OCI-LY3 (cell line): ENCODE measurements around the gene GDE1.

ENCODE experiments used
- H2AFZ ChIP-seq: fragments of 200-600, 300-600 bp; shearing (Covaris generic); 2 replicates; pipeline ENCODE4 v1.6.0; 2014; ENCODE audit warnings: antibody characterized with exemption, low read depth, low read length
- H3K27ac ChIP-seq: fragments of 200-600, 300-600 bp; sonication (generic); 2 replicates; pipeline ENCODE4 v1.5.1; 2014; ENCODE audit warnings: mild to moderate bottlenecking, low read length, moderate library complexity, mixed read lengths
- H3K27me3 ChIP-seq: fragments of 200-600, 300-600 bp; sonication (generic); 2 replicates; pipeline ENCODE4 v1.6.1; 2014; ENCODE audit warnings: low read depth, low read length, mixed read lengths
- H3K36me3 ChIP-seq: fragments of 200-600, 300-600 bp; sonication (generic); replicated peaks from 2 replicates; pipeline ENCODE3; 2014; ENCODE audit warnings: low read depth, low read length, mixed read lengths
- H3K4me1 ChIP-seq: fragments of 300-600, 200-600 bp; sonication (generic); 2 replicates; pipeline ENCODE4 v1.6.1; 2014; ENCODE audit warnings: low read length, mixed read lengths
- H3K4me2 ChIP-seq: fragments of 200-600, 300-600 bp; sonication (generic); 2 replicates; pipeline ENCODE4 v1.6.1; 2014; ENCODE audit warnings: low read length, mixed read lengths
- H3K4me3 ChIP-seq: fragments of 300-600, 200-600 bp; sonication (generic); 2 replicates; pipeline ENCODE4 v1.5.1; 2014; ENCODE audit warnings: antibody characterized with exemption, mild to moderate bottlenecking, low read length, moderate library complexity
- H3K79me2 ChIP-seq: fragments of 300-600, 200-600 bp; shearing (Covaris generic); 2 replicates; pipeline ENCODE4 v1.6.1; 2014; ENCODE audit warnings: mild to moderate bottlenecking, low read length, mixed read lengths
- H3K9ac ChIP-seq: fragments of 300-600, 200-600 bp; shearing (Covaris generic); 2 replicates; pipeline ENCODE4 v1.6.0; 2014; ENCODE audit warnings: mild to moderate bottlenecking, low read length, moderate library complexity
- H3K9me3 ChIP-seq: fragments of 200-600, 300-600 bp; shearing (Covaris generic); 2 replicates; pipeline ENCODE4 v1.6.1; 2014; ENCODE audit warnings: low read length, mixed read lengths; ENCODE audit not compliant: insufficient read depth
- H4K20me1 ChIP-seq: fragments of 200-600, 300-600 bp; sonication (generic); 2 replicates; pipeline ENCODE4 v1.6.1; 2016; ENCODE audit warnings: low read length, mixed read lengths; ENCODE audit not compliant: insufficient read depth
- EZH2phosphoT487 ChIP-seq: fragments of 200-600 bp; shearing (Covaris generic); IDR thresholded peaks from 2 replicates; pipeline ENCODE4 v1.6.1; 2018; ENCODE audit warnings: antibody characterized with exemption, mixed run types, low read depth
- TF ChIP-seq, protein P1 (sequence below): fragments of 200-600, 300-600 bp; sonication (generic); IDR thresholded peaks from 2 replicates; pipeline ENCODE4 v1.5.1; 2014; ENCODE audit warnings: antibody characterized with exemption, low read length, low read depth

The GDE1 gene

GRCh38 chr16:19486051-19486450 lies 35.8 kb downstream of the GDE1 start:
- no peaks in the 10 kb centered on the region for H3K4me1 ChIP-seq
- H3K4me2 ChIP-seq: no peak overlapping the region
- TF ChIP-seq, protein P1, sequence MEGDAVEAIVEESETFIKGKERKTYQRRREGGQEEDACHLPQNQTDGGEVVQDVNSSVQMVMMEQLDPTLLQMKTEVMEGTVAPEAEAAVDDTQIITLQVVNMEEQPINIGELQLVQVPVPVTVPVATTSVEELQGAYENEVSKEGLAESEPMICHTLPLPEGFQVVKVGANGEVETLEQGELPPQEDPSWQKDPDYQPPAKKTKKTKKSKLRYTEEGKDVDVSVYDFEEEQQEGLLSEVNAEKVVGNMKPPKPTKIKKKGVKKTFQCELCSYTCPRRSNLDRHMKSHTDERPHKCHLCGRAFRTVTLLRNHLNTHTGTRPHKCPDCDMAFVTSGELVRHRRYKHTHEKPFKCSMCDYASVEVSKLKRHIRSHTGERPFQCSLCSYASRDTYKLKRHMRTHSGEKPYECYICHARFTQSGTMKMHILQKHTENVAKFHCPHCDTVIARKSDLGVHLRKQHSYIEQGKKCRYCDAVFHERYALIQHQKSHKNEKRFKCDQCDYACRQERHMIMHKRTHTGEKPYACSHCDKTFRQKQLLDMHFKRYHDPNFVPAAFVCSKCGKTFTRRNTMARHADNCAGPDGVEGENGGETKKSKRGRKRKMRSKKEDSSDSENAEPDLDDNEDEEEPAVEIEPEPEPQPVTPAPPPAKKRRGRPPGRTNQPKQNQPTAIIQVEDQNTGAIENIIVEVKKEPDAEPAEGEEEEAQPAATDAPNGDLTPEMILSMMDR: no peak
- no peak for TF ChIP-seq EZH2phosphoT487
- no peak overlapping the region for H3K9ac ChIP-seq
- peaks cover 3% of the 10 kb centered on the region for H3K36me3 ChIP-seq
- H3K27me3 ChIP-seq: no peaks in the 10 kb centered on the region
- H2AFZ ChIP-seq: no peak overlapping the region
- no peaks in the 10 kb centered on the region for H3K9me3 ChIP-seq
- H3K79me2 ChIP-seq: no peaks in the 10 kb centered on the region
- H3K27ac ChIP-seq: no peak overlapping the region
- H3K4me3 ChIP-seq: no peak overlapping the region
- H4K20me1 ChIP-seq: no peaks in the 10 kb centered on the region

GRCh38 chr16:19485611-19486010 lies 36.3 kb downstream of the GDE1 start:
- Histone ChIP-seq H3K9ac (no peak overlapping the region), H3K79me2 (no peaks in the 10 kb centered on the region), H3K27ac (no peak overlapping the region), H3K36me3 (peaks cover 3% of the 10 kb centered on the region), H3K4me1 (no peaks in the 10 kb centered on the region), H2AFZ (no peak overlapping the region), H3K9me3 (no peaks in the 10 kb centered on the region), H3K4me3 (no peak overlapping the region), H3K27me3 (no peaks in the 10 kb centered on the region), H4K20me1 (no peaks in the 10 kb centered on the region), H3K4me2 (no peak overlapping the region)
- no peak for TF ChIP-seq EZH2phosphoT487
- TF ChIP-seq, protein P1: no peak

- no peaks in the 10 kb centered on the region for H4K20me1 ChIP-seq
Observed at GRCh38 chr16:19484096-19484495, 37.8 kb downstream of the GDE1 start.

DNA sequence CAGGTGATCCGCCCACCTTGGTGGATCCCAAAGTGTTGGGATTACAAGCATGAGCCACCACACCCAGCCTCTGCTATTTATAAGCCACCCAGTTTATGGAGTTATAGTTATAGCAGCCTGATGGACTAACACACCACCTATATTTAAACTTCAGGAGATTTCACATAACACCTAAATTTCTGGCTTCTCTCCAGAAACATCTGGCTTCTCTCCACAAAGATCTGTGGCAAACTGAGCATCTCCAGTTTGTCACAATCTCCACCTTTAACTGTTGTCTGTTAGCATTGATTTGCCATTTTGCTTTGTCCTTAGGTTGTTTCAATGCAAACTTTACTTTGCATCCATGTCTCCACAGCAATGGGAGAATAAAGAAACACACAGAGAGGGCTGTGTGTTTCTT lies 39.6 kb downstream of the GDE1 start:
- Histone ChIP-seq H3K9ac (no peak overlapping the region), H4K20me1 (no peaks in the 10 kb centered on the region), H3K36me3 (peaks cover 13% of the 10 kb centered on the region), H3K27me3 (no peaks in the 10 kb centered on the region), H3K27ac (no peak overlapping the region), H3K4me1 (no peaks in the 10 kb centered on the region), H2AFZ (no peak overlapping the region), H3K4me3 (no peak overlapping the region), H3K79me2 (no peaks in the 10 kb centered on the region), H3K9me3 (no peaks in the 10 kb centered on the region), H3K4me2 (no peak overlapping the region)
- TF ChIP-seq EZH2phosphoT487: no peak
- TF ChIP-seq, protein P1: no peak

More at GRCh38 chr16:19484096-19484495, 37.8 kb downstream of the GDE1 start:
- Histone ChIP-seq H3K4me2 (no peak overlapping the region), H3K36me3 (peaks cover 3% of the 10 kb centered on the region), H3K79me2 (no peaks in the 10 kb centered on the region), H3K9me3 (no peaks in the 10 kb centered on the region), H3K9ac (no peak overlapping the region), H3K27me3 (no peaks in the 10 kb centered on the region), H2AFZ (no peak overlapping the region), H3K4me1 (no peaks in the 10 kb centered on the region), H3K27ac (no peak overlapping the region), H3K4me3 (no peak overlapping the region)
- TF ChIP-seq, protein P1: no peak
- TF ChIP-seq EZH2phosphoT487: no peak
